Smooth muscle cell (in vitro differentiated cells): ENCODE results near the gene GNAS. TPM values are rescaled to one million over a fixed set of nuclear protein-coding genes. Genes with fewer than 3 reads are reported as not detected.

Experiments
- DNase-seq: peaks from one replicate; lab custom pipeline; 2025; ENCODE audit not compliant: unreplicated experiment; lab: John Stamatoyannopoulos, UW
- H2AFZ ChIP-seq: fragments of 200-600 bp; sonication (generic); 2 replicates; pipeline ENCODE4 v1.6.0; 2016; ENCODE audit warnings: antibody characterized with exemption, low read depth, mild to moderate bottlenecking
- H3F3A ChIP-seq: fragments of 200-600 bp; sonication (generic); 2 replicates; pipeline ENCODE4 v1.6.0; 2017; ENCODE audit warnings: antibody characterized with exemption, low read depth
- H3K27ac ChIP-seq: fragments of 200-600 bp; sonication (generic); 2 replicates; pipeline ENCODE4 v1.5.1; 2016; ENCODE audit warnings: low read depth, mild to moderate bottlenecking
- H3K27me3 ChIP-seq: fragments of 200-600 bp; sonication (generic); 2 replicates; pipeline ENCODE4 v1.6.1; 2016; ENCODE audit warnings: low read depth, mild to moderate bottlenecking
- H3K36me3 ChIP-seq: fragments of 200-600 bp; sonication (generic); 2 replicates; pipeline ENCODE4 v1.5.1; 2016; ENCODE audit warnings: low read depth
- H3K4me1 ChIP-seq: fragments of 200-600 bp; sonication (generic); 2 replicates; pipeline ENCODE4 v1.5.1; 2016; ENCODE audit warnings: low read depth
- H3K4me2 ChIP-seq: fragments of 200-600 bp; sonication (generic); 2 replicates; pipeline ENCODE4 v1.6.0; 2016; ENCODE audit warnings: mild to moderate bottlenecking
- H3K4me3 ChIP-seq: fragments of 200-600 bp; sonication (generic); 2 replicates; pipeline ENCODE4 v1.5.1; 2016; ENCODE audit warnings: mild to moderate bottlenecking
- H3K79me2 ChIP-seq: fragments of 200-600 bp; sonication (generic); 2 replicates; pipeline ENCODE4 v1.6.0; 2016; ENCODE audit warnings: low read depth, mild to moderate bottlenecking
- H3K9ac ChIP-seq: fragments of 200-600 bp; sonication (generic); 2 replicates; pipeline ENCODE4 v1.6.0; 2016; ENCODE audit warnings: low read depth
- H3K9me3 ChIP-seq: fragments of 200-600 bp; sonication (generic); replicated peaks from 2 replicates; pipeline ENCODE4 v1.5.1; 2016; ENCODE audit warnings: low read depth
- H4K20me1 ChIP-seq: fragments of 200-600 bp; sonication (generic); 2 replicates; pipeline ENCODE4 v1.6.0; 2016; ENCODE audit warnings: low read depth
- WGBS: methylation state at CpG from one replicate; pipeline ENCODE4 v1.1.7; 2016; ENCODE audit warnings: low lambda C conversion rate; 5-methylcytosine and 5-hydroxymethylcytosine counted together
- polyA plus RNA-seq: library from polyadenylated mRNA; unstranded; fragments of >200 nt; fragmentation: Nextera tagmentation; extraction: Ambion mirVana; gene quantifications from 2 replicates; pipeline ENCODE4 v1.2.1, GENCODE V29; 2016
- total RNA-seq: library from RNA; depleted of rRNA; stranded (reverse); fragments of >200 nt; gene quantifications from 2 replicates; pipeline ENCODE4 v1.2.3, GENCODE V29; 2014
- TF ChIP-seq, protein P1 (sequence below): fragments of 200-600 bp; sonication (generic); IDR thresholded peaks from 2 replicates; pipeline ENCODE4 v1.5.1; 2017; ENCODE audit warnings: borderline replicate concordance, mild to moderate bottlenecking, antibody characterized with exemption; ENCODE audit not compliant: insufficient read depth, poor library complexity, severe bottlenecking

The GNAS gene
- total and polyA plus RNA-seq, 2 experiments from 2014 or later, result 1,240 to 1,914 TPM

DNA sequence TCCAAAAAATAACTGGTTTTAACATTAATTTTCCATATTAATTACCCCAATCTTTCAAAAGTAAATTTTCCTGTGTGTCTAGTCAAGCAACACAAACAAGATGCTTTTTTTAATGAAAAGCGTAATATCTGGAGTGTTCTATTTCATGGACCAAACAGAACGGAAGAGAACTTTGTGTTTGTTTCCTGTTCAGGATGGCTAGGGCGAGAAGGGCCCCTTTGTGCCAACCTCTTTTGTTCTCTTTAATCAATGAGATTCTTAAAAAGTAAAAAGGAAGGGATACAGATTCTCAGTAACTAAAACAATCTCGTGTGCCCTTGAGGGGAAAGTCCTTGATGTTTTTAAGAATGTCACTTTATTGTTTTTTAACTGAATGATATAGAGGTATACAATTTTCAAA, 55.7 kb downstream of the GNAS start:
- Histone ChIP-seq H2AFZ (no peak overlapping the region), H3K79me2 (peaks cover 37% of the 10 kb centered on the region), H3K9me3 (no peaks in the 10 kb centered on the region), H3K27ac (peak overlapping the region; percentile 89), H3K4me2 (peak overlapping the region; percentile 64), H3K4me1 (peaks cover 15% of the 10 kb centered on the region), H4K20me1 (peaks cover 80% of the 10 kb centered on the region), H3K27me3 (no peaks in the 10 kb centered on the region), H3K36me3 (peaks cover 34% of the 10 kb centered on the region), H3F3A (peaks cover 36% of the 10 kb centered on the region), H3K9ac (peak overlapping the region; percentile 73), H3K4me3 (peak overlapping the region; percentile 9)
- no peak for DNase-seq
- TF ChIP-seq, protein P1, sequence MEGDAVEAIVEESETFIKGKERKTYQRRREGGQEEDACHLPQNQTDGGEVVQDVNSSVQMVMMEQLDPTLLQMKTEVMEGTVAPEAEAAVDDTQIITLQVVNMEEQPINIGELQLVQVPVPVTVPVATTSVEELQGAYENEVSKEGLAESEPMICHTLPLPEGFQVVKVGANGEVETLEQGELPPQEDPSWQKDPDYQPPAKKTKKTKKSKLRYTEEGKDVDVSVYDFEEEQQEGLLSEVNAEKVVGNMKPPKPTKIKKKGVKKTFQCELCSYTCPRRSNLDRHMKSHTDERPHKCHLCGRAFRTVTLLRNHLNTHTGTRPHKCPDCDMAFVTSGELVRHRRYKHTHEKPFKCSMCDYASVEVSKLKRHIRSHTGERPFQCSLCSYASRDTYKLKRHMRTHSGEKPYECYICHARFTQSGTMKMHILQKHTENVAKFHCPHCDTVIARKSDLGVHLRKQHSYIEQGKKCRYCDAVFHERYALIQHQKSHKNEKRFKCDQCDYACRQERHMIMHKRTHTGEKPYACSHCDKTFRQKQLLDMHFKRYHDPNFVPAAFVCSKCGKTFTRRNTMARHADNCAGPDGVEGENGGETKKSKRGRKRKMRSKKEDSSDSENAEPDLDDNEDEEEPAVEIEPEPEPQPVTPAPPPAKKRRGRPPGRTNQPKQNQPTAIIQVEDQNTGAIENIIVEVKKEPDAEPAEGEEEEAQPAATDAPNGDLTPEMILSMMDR, result no peak
- 91% methylated on average over 4 of the region's 4 CpGs for WGBS

DNA sequence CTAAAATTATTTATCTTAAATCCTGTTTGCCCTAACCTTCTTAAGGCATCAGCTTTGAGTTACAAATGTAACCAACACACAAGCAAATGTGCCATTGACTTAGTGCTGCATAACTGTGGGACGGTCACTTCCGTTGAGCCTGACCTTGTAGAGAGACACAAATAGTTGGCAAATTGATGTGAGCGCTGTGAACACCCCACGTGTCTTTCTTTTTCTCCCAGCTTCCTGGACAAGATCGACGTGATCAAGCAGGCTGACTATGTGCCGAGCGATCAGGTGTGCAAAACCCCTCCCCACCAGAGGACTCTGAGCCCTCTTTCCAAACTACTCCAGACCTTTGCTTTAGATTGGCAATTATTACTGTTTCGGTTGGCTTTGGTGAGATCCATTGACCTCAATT, 56.4 kb downstream of the GNAS start:
- Histone ChIP-seq H3F3A (peaks cover 33% of the 10 kb centered on the region), H3K4me2 (no peak overlapping the region), H3K27me3 (no peaks in the 10 kb centered on the region), H2AFZ (no peak overlapping the region), H3K27ac (peak overlapping the region; percentile 89), H3K79me2 (peaks cover 30% of the 10 kb centered on the region), H3K9ac (no peak overlapping the region), H3K9me3 (no peaks in the 10 kb centered on the region), H3K36me3 (peaks cover 31% of the 10 kb centered on the region), H3K4me3 (no peak overlapping the region), H3K4me1 (peaks cover 15% of the 10 kb centered on the region), H4K20me1 (peaks cover 73% of the 10 kb centered on the region)
- no peak for DNase-seq
- WGBS, result 97% methylated on average over 9 of the region's 9 CpGs
- TF ChIP-seq, protein P1, result no peak

DNA sequence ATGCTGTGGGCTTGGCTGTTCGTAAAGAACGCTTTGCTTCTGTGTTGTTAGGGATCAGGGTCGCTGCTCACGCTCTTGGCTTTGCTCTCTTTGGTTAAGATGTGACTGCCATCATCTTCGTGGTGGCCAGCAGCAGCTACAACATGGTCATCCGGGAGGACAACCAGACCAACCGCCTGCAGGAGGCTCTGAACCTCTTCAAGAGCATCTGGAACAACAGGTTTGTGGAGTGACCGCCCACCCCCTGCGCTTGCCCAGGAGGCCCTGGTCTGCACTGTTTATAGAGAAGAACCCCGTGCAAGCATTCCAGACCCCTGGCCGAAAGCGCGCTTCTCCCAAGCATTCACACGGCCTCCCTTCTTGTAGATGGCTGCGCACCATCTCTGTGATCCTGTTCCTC, 57.1 kb downstream of the GNAS start:
- Histone ChIP-seq H2AFZ (no peak overlapping the region), H3K27ac (no peak overlapping the region), H3K36me3 (peaks cover 26% of the 10 kb centered on the region), H3K4me1 (peaks cover 15% of the 10 kb centered on the region), H3K27me3 (no peaks in the 10 kb centered on the region), H3K79me2 (peaks cover 24% of the 10 kb centered on the region), H3K9ac (no peak overlapping the region), H3K4me2 (no peak overlapping the region), H4K20me1 (peaks cover 67% of the 10 kb centered on the region), H3K4me3 (no peak overlapping the region), H3K9me3 (no peaks in the 10 kb centered on the region), H3F3A (peaks cover 27% of the 10 kb centered on the region)
- WGBS, result 95% methylated on average over 15 of the region's 15 CpGs
- TF ChIP-seq, protein P1, result no peak
- DNase-seq, result no peak

DNA sequence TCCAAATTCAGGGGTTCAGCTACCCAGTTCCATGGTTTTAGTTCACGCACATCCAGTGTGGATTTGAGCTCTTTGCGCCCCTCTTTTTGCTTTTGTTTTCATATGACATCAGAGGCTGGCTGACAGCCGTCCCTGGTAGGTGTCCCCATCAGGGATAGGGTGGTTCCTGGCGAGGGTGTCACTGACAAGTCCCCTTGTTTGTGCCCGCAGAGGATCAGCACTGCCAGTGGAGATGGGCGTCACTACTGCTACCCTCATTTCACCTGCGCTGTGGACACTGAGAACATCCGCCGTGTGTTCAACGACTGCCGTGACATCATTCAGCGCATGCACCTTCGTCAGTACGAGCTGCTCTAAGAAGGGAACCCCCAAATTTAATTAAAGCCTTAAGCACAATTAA, 58.0 kb downstream of the GNAS start:
- H4K20me1 ChIP-seq, result peaks cover 58% of the 10 kb centered on the region
- no peaks in the 10 kb centered on the region for H3K9me3 ChIP-seq
- no peak overlapping the region for H2AFZ ChIP-seq
- H3F3A ChIP-seq, result peaks cover 24% of the 10 kb centered on the region
- H3K79me2 ChIP-seq, result peaks cover 15% of the 10 kb centered on the region
- 99% methylated on average over 14 of the region's 14 CpGs for WGBS
- peaks cover 15% of the 10 kb centered on the region for H3K4me1 ChIP-seq
- no peak overlapping the region for H3K4me2 ChIP-seq
- DNase-seq, result no peak
- H3K27me3 ChIP-seq, result no peaks in the 10 kb centered on the region
- no peak overlapping the region for H3K9ac ChIP-seq
- H3K27ac ChIP-seq, result no peak overlapping the region
- peaks cover 20% of the 10 kb centered on the region for H3K36me3 ChIP-seq
- TF ChIP-seq, protein P1, result no peak
- H3K4me3 ChIP-seq, result no peak overlapping the region
